Measurements from ENCODE around the gene CTNNBIP1.

- TF ChIP-seq PATZ1 (CRISPR knock-in tag; IDR thresholded peaks at IDR 0.05; ENCODE audit: borderline replicate concordance) (no peak), ZFP30 (CRISPR knock-in tag; IDR thresholded peaks at IDR 0.05) (no peak), ARNTL (CRISPR knock-in tag; IDR thresholded peaks at IDR 0.05; ENCODE audit: borderline replicate concordance, low read depth) (no peak)
Measured at GRCh38 chr1:9849691-9850441, 60.2 kb downstream of the CTNNBIP1 start.
